WTC11 (cell line): ENCODE measurements around the gene APOL1. TPM values are rescaled to one million over a fixed set of nuclear protein-coding genes. Genes with fewer than 3 reads are reported as not detected.

ENCODE experiments used
- CBFB ChIP-seq: sonication (generic); formaldehyde crosslinking; IDR thresholded peaks from 2 replicates; pipeline ENCODE4 v1.8.1; 2022; ENCODE audit warnings: mild to moderate bottlenecking, low read depth, missing genetic modification reagents
- ESRRA ChIP-seq: sonication (generic); formaldehyde crosslinking; IDR thresholded peaks from 2 replicates; pipeline ENCODE4 v1.8.1; 2022; ENCODE audit warnings: mild to moderate bottlenecking, missing genetic modification reagents, borderline replicate concordance
- FOXP1 ChIP-seq: sonication (generic); formaldehyde crosslinking; IDR thresholded peaks from 2 replicates; pipeline ENCODE4 v1.8.0; 2022; ENCODE audit warnings: missing genetic modification reagents, mild to moderate bottlenecking, moderate library complexity, borderline replicate concordance
- OVOL2 ChIP-seq: fragments of 250-450 bp; sonication (Bioruptor Pico); IDR thresholded peaks from 2 replicates; pipeline ENCODE4 v1.9.0; 2021; ENCODE audit warnings: mild to moderate bottlenecking, borderline replicate concordance
- SP1 ChIP-seq: sonication (generic); formaldehyde crosslinking; conservative IDR thresholded peaks from 2 replicates; pipeline ENCODE4 v1.8.1; 2022; ENCODE audit warnings: missing genetic modification reagents
- ZBTB21 ChIP-seq: sonication (generic); formaldehyde crosslinking; IDR thresholded peaks from 2 replicates; pipeline ENCODE4 v1.8.1; 2023; ENCODE audit warnings: mild to moderate bottlenecking, missing genetic modification reagents, borderline replicate concordance
- ZNF138 ChIP-seq: sonication (generic); formaldehyde crosslinking; conservative IDR thresholded peaks from 2 replicates; pipeline ENCODE4 v1.8.1; 2022; ENCODE audit warnings: mild to moderate bottlenecking, moderate library complexity, missing genetic modification reagents
- total RNA-seq: library from RNA; stranded (reverse); gene quantifications from 3 replicates; pipeline ENCODE4 v1.2.3, GENCODE V29; 2021
- TF ChIP-seq, protein P1 (sequence below): fragments of 250-450 bp; sonication (Bioruptor Pico); IDR thresholded peaks from 2 replicates; pipeline ENCODE4 v1.9.0; 2021; ENCODE audit warnings: mild to moderate bottlenecking
- TF ChIP-seq, protein P2 (sequence below): sonication (generic); formaldehyde crosslinking; conservative IDR thresholded peaks from 2 replicates; pipeline ENCODE4 v1.8.1; 2023; ENCODE audit warnings: mild to moderate bottlenecking, low read depth, missing genetic modification reagents, moderate library complexity
- TF ChIP-seq, protein P3 (sequence below): sonication (generic); formaldehyde crosslinking; IDR thresholded peaks from 2 replicates; pipeline ENCODE4 v1.8.0; 2023; ENCODE audit warnings: mild to moderate bottlenecking, missing genetic modification reagents
- TF ChIP-seq, protein P4 (sequence below): sonication (generic); formaldehyde crosslinking; IDR thresholded peaks from 2 replicates; pipeline ENCODE4 v1.8.0; 2022; ENCODE audit warnings: missing genetic modification reagents
- TF ChIP-seq, protein P5 (sequence below): sonication (generic); formaldehyde crosslinking; IDR thresholded peaks from 2 replicates; pipeline ENCODE4 v1.8.0; 2023; ENCODE audit warnings: missing genetic modification reagents, mild to moderate bottlenecking, borderline replicate concordance
- TF ChIP-seq, protein P6 (sequence below): sonication (generic); formaldehyde crosslinking; IDR thresholded peaks from 2 replicates; pipeline ENCODE4 v1.8.1; 2022; ENCODE audit warnings: mild to moderate bottlenecking, missing genetic modification reagents, moderate library complexity, borderline replicate concordance

APOL1 gene
- total RNA-seq, 1 experiment from 2014 or later, result 0.35 TPM

DNA sequence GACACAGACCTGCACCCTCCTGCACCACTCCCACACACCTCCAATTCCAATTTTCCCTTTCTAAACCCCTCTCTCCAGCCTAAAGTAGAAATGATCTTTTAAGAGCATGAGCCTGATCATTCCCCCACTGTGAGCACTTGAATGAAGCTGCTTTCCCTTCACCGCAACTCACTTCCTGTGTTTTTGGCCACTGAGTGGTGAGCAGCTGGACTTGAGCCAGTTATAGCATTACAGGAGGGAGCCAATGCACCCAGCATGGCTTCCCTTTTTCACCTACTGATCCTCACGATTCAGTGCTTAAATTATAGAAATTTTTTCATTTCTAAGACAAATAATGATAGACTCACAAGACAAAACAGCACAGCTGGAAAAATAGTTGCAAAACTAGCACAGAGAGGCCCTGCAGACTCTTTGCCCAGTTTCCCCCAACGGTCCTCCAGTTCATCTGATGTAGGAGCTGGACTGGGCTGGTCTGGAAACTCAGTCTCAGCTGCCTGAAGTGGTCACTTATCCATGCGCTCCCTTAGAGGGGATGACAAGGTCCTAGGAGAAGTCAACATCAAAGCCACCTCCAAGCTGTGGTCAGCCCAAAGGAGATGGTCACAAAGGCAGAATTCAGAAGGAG is 41.6 kb upstream of the APOL1 start (continued):
- TF ChIP-seq, protein P1, sequence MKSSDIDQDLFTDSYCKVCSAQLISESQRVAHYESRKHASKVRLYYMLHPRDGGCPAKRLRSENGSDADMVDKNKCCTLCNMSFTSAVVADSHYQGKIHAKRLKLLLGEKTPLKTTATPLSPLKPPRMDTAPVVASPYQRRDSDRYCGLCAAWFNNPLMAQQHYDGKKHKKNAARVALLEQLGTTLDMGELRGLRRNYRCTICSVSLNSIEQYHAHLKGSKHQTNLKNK (CRISPR knock-in tag), result no peak
- TF ChIP-seq OVOL2 (CRISPR knock-in tag) (no peak), ZNF138 (CRISPR knock-in tag) (no peak), ZBTB21 (CRISPR knock-in tag) (no peak), CBFB (CRISPR knock-in tag) (no peak), ESRRA (CRISPR knock-in tag) (no peak), FOXP1 (CRISPR knock-in tag) (no peak), SP1 (CRISPR knock-in tag) (no peak)
- TF ChIP-seq, protein P2, sequence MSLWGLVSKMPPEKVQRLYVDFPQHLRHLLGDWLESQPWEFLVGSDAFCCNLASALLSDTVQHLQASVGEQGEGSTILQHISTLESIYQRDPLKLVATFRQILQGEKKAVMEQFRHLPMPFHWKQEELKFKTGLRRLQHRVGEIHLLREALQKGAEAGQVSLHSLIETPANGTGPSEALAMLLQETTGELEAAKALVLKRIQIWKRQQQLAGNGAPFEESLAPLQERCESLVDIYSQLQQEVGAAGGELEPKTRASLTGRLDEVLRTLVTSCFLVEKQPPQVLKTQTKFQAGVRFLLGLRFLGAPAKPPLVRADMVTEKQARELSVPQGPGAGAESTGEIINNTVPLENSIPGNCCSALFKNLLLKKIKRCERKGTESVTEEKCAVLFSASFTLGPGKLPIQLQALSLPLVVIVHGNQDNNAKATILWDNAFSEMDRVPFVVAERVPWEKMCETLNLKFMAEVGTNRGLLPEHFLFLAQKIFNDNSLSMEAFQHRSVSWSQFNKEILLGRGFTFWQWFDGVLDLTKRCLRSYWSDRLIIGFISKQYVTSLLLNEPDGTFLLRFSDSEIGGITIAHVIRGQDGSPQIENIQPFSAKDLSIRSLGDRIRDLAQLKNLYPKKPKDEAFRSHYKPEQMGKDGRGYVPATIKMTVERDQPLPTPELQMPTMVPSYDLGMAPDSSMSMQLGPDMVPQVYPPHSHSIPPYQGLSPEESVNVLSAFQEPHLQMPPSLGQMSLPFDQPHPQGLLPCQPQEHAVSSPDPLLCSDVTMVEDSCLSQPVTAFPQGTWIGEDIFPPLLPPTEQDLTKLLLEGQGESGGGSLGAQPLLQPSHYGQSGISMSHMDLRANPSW (CRISPR knock-in tag), result no peak
- TF ChIP-seq, protein P3, sequence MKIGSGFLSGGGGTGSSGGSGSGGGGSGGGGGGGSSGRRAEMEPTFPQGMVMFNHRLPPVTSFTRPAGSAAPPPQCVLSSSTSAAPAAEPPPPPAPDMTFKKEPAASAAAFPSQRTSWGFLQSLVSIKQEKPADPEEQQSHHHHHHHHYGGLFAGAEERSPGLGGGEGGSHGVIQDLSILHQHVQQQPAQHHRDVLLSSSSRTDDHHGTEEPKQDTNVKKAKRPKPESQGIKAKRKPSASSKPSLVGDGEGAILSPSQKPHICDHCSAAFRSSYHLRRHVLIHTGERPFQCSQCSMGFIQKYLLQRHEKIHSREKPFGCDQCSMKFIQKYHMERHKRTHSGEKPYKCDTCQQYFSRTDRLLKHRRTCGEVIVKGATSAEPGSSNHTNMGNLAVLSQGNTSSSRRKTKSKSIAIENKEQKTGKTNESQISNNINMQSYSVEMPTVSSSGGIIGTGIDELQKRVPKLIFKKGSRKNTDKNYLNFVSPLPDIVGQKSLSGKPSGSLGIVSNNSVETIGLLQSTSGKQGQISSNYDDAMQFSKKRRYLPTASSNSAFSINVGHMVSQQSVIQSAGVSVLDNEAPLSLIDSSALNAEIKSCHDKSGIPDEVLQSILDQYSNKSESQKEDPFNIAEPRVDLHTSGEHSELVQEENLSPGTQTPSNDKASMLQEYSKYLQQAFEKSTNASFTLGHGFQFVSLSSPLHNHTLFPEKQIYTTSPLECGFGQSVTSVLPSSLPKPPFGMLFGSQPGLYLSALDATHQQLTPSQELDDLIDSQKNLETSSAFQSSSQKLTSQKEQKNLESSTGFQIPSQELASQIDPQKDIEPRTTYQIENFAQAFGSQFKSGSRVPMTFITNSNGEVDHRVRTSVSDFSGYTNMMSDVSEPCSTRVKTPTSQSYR, result no peak
- TF ChIP-seq, protein P4, sequence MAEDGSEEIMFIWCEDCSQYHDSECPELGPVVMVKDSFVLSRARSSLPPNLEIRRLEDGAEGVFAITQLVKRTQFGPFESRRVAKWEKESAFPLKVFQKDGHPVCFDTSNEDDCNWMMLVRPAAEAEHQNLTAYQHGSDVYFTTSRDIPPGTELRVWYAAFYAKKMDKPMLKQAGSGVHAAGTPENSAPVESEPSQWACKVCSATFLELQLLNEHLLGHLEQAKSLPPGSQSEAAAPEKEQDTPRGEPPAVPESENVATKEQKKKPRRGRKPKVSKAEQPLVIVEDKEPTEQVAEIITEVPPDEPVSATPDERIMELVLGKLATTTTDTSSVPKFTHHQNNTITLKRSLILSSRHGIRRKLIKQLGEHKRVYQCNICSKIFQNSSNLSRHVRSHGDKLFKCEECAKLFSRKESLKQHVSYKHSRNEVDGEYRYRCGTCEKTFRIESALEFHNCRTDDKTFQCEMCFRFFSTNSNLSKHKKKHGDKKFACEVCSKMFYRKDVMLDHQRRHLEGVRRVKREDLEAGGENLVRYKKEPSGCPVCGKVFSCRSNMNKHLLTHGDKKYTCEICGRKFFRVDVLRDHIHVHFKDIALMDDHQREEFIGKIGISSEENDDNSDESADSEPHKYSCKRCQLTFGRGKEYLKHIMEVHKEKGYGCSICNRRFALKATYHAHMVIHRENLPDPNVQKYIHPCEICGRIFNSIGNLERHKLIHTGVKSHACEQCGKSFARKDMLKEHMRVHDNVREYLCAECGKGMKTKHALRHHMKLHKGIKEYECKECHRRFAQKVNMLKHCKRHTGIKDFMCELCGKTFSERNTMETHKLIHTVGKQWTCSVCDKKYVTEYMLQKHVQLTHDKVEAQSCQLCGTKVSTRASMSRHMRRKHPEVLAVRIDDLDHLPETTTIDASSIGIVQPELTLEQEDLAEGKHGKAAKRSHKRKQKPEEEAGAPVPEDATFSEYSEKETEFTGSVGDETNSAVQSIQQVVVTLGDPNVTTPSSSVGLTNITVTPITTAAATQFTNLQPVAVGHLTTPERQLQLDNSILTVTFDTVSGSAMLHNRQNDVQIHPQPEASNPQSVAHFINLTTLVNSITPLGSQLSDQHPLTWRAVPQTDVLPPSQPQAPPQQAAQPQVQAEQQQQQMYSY, result no peak
- TF ChIP-seq, protein P5, sequence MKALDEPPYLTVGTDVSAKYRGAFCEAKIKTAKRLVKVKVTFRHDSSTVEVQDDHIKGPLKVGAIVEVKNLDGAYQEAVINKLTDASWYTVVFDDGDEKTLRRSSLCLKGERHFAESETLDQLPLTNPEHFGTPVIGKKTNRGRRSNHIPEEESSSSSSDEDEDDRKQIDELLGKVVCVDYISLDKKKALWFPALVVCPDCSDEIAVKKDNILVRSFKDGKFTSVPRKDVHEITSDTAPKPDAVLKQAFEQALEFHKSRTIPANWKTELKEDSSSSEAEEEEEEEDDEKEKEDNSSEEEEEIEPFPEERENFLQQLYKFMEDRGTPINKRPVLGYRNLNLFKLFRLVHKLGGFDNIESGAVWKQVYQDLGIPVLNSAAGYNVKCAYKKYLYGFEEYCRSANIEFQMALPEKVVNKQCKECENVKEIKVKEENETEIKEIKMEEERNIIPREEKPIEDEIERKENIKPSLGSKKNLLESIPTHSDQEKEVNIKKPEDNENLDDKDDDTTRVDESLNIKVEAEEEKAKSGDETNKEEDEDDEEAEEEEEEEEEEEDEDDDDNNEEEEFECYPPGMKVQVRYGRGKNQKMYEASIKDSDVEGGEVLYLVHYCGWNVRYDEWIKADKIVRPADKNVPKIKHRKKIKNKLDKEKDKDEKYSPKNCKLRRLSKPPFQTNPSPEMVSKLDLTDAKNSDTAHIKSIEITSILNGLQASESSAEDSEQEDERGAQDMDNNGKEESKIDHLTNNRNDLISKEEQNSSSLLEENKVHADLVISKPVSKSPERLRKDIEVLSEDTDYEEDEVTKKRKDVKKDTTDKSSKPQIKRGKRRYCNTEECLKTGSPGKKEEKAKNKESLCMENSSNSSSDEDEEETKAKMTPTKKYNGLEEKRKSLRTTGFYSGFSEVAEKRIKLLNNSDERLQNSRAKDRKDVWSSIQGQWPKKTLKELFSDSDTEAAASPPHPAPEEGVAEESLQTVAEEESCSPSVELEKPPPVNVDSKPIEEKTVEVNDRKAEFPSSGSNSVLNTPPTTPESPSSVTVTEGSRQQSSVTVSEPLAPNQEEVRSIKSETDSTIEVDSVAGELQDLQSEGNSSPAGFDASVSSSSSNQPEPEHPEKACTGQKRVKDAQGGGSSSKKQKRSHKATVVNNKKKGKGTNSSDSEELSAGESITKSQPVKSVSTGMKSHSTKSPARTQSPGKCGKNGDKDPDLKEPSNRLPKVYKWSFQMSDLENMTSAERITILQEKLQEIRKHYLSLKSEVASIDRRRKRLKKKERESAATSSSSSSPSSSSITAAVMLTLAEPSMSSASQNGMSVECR, result no peak
- TF ChIP-seq, protein P6, sequence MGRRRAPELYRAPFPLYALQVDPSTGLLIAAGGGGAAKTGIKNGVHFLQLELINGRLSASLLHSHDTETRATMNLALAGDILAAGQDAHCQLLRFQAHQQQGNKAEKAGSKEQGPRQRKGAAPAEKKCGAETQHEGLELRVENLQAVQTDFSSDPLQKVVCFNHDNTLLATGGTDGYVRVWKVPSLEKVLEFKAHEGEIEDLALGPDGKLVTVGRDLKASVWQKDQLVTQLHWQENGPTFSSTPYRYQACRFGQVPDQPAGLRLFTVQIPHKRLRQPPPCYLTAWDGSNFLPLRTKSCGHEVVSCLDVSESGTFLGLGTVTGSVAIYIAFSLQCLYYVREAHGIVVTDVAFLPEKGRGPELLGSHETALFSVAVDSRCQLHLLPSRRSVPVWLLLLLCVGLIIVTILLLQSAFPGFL, result no peak
